HG02588 (cell line): ENCODE results near the gene ITIH4.

ENCODE experiments used
- ATAC-seq: cut with Tn5 transposase; IDR thresholded peaks from one replicate; pipeline ENCODE4 v1.9.1; 2021; ENCODE audit warnings: mild to moderate bottlenecking, moderate library complexity; ENCODE audit not compliant: unreplicated experiment

The ITIH4 gene

DNA sequence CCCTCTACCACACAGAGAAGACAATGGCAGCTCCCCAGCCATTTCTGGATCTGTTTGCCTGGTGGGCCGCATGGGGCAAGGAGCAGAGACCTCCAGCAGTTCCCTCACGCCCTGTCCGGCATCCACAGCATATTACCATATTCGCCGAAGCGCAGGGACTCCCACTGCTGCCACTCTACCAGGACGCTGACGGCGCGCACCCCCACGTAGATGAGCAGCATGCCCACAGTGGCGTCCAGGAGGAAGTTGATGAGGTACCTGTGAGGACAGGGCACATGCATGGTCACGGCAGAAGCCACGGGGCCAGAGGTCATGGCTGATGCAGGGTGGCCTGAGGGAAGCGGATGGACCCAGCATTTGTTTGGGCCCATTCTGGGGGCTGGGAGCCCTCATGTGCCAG is 19.2 kb upstream of the ITIH4 start:
- ATAC-seq = no peak

DNA sequence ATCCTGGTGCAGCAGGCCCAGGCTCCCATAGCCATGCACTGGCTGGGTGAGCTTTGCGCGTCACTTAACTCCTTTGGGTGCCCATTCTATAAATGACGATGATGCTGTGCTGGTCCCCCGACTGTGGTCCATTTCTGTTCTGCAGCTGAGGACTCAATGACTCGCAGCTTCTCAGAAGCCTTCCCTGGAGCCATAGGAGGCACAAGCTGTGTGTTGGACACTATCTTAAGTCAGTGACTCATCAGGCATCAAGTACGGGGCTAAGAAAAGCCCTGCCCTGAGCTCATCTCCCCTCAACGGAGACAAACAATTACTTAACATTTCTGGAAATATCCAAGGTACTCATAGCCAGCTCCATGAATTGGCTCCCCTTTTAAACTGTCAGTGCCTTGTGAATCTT is 18.1 kb upstream of the ITIH4 start:
- no peak for ATAC-seq

DNA sequence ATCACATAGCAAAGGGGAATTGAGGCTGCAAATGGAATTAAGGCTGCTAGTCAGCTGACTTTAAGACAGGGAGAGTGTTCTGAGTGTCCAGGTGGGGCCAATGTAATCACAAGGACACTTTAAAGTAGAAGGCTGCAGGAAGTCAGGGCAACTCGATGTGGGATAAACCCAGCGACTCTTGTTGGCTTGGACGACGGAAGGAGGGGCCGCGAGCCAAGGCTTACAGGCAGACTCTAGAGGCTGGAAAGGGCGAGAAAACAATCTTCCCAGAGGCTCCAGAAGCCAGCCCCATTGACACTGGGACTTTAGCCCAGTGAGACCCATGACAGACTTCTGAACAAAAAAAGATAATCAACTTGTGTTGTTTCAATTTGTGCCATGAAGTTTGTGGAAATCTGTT is 17.3 kb upstream of the ITIH4 start:
- ATAC-seq = no peak

GRCh38 chr3:52847241-52847640 is 16.8 kb upstream of the ITIH4 start:
- no peak for ATAC-seq

- ATAC-seq = no peak
Observed at GRCh38 chr3:52846432-52846965, 16.0 kb upstream of the ITIH4 start.

DNA sequence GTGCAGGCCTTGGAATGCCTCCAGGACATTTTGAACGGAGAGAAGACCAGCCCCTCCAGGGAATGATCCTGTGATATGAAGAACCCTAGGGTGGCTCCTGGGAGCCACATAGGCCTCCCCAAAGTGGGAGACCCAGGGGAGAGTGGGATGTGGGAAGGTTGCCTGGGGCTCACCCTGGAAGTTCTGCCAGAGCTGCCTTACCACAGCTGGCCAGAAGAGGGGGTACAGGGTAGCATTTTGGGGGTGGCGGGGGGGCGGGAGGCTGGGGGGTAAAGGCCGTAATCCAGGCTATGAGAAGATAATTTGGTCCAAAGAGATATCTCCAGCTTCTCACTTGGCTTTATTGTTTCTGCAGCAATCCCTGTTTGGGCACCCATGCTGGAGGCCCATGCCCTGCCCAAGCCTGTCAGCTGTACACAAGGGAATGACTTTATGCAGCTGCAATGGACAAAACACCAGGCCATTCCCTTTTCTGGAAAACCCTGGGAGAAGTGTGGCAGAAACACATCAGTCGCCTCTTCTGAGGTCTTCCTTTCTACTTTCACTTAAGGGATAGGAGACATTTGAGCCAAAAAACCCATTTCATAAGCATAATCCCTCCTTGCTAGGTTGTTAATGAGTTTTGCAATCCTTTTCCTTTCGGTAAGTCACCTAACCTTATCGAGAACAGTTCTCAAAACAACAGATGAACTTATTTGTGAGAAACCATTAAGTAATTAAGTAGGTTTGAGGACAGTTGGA is 15.4 kb upstream of the ITIH4 start:
- no peak for ATAC-seq

DNA sequence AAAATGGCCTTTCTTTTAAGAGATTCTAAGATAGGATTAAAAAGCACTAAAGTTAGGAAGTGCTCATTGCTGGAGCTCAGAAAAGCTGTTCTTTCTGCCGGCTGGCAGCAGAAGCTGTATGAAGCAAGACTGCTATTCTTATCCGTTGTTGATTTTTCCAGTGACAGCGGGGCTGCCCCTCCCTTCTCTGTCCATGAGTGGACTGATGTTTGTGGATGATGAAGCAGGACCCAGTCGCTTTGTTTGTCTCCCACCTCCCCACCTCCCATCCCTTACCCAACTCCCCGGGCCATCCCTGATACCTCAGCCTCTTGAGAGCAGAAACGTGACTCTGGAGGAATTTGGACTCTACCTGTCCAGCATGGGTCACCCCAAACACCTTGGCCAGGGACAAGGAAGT is 14.7 kb upstream of the ITIH4 start:
- ATAC-seq = no peak

- no peak for ATAC-seq
Observed at GRCh38 chr3:52844290-52844975, 14.0 kb upstream of the ITIH4 start.

- ATAC-seq = no peak
Observed at GRCh38 chr3:52843881-52844280, 13.4 kb upstream of the ITIH4 start.

DNA sequence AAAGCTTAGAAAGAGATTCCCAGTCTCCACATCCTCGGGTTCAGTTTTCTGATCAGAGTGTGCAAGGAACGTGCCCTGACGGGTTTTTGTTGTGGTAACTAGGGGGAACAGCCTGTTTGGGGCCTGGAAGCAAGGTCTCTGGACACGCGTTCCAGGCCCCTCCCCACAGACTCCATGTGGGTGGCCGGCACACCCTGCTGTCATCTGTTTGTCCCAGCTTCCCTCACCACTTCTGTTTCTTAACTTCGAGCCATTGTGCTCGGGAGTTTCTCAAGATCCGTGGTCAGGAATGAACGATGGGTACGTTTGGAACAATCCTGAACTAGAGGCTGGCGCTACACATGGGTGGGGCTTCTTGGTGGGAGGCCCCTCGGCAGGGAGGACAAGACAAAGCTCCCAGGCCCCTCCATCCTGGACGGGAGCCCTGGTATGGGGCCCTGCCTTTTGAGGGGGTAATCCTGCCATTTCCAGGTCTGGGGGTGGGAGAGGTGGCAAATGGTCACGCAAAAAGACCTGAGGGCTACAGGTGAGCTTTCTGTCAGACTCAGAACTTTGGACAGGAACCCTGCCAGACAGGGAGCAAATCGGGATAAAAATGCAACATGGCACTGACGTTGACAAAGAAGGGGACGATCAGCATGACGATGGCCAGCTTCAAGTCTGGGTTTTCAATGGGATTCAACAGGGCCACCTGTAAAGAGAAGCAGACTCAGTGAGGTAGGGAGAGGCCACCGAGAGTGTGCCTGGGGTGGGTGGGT is 12.8 kb upstream of the ITIH4 start:
- ATAC-seq = no peak

DNA sequence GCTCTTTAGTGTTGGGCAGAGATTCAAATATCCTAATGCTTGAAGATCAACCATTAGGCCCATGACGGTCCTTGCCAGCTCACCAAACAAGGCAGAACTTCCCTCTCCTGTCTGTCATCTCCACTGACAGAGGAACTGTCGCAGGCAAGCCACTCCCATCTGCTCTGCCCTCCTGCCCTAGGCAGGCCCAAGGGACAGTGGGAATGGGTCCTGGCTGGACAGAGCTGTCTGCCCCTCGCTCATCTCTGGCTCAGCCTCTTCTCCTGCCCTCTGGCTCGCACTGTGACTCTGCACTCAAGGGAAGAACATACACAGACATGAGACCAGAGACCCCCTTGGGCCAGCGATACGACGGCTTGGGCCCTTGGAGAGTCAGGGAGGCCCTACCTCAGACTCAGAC is 12.0 kb upstream of the ITIH4 start:
- ATAC-seq = no peak

- no peak for ATAC-seq
Observed at GRCh38 chr3:52841981-52842340, 11.5 kb upstream of the ITIH4 start.

DNA sequence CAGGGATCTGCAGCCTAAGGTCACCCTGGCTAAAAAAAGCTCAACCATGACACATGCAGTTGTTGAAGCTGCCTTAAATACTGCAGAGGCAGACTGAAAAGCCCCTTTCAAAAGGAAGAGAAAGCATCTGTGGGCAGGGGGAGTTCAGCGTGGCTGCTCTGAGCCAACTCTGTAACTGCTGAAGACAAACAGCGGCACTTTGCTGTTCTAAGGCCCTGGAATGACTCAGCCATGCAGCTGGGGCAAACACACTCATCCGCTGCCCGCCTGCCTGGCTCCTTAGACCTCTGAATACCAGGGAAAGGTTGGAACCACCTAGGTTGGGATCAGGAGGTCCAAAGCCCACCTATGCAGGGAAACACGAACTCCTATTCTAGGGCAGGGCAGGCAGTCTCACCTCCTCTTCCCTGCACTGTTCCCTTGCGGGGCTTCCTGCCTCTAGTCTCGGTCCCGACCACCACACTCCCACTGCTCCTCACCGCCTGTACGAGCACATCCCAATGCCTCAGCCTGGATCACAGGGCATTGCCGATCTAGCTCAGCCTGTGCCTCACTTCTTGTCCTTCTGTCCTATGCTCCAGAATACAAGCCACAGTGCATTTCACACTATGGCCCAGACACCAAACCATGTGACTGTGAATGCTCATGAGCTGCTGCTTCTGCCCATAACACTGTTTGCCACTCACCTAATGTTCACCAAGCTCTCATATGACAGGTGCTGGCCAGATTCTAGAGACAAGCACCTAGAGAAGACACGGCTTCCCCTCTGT is 10.9 kb upstream of the ITIH4 start:
- no peak for ATAC-seq

DNA sequence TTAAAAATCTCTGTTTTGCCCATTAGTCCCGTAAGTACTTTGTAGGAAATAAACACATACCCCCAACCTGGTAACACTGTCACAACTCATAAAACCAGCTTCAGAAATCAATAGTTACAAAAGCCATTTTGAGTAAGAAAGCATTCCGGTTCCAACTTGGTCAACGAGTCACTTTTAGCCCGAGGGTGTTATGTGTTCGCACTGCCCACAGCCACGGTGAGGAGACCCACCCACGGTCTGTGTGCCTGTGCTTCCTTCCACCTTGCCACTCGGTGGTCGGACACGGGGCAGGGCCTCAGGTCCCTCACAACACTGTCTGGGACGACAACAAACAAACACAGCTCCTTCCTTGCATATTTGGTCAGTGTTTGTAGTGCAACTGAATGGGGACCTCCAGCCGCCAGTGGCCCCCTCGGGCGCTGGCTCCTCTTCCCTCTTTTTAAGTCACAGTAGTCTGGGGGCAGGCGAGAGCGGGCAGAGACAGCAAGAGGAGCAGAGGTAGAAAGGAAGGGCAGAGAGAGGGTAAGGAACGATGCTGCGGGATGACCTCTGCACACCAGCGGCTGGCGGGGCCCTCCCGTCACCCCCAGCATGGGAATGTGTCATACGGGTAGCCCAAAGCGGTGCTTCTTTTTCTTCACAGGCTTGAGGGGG is 9.5 kb upstream of the ITIH4 start:
- ATAC-seq = no peak

GRCh38 chr3:52839268-52839575 is 8.8 kb upstream of the ITIH4 start:
- ATAC-seq = no peak

- no peak for ATAC-seq
Observed at GRCh38 chr3:52838561-52839267, 8.2 kb upstream of the ITIH4 start.

DNA sequence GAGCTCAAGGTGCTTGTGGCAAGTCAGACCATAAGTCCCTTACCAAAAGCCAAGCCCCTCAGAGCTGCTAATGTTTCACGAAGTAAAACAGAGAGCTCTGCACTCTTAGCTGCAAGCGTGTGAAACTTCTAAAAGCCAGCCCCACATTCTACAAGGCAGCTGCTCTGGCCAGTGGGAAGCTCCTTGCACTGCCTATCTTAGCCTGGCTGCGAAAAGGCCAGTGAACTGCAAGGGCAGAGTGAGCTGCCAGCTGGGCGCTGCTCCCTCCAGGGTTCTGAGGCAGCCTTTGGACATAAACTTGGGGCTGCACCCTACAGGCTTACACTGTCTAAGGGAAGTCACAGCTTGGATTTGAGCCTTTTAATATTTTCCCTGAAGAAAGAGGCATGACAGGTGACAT is 6.5 kb upstream of the ITIH4 start:
- ATAC-seq = no peak

DNA sequence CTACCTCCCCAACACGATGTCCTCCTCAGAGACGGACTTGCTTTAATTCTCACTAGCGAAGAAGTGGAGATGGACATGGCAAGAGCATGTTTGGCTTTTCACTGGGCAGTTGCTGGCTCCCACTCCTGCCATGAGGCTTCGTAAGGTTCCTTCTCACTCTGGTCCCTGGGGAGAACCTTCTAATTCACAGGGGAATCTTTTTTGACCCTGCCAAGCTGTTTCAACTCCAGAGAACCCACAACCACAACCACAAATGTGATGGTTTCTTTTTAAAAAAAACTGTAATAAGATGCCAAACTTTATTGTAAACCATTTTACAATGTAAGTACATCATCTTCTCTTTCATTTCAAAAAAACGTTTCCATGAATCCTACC is 6.0 kb upstream of the ITIH4 start:
- ATAC-seq = no peak

DNA sequence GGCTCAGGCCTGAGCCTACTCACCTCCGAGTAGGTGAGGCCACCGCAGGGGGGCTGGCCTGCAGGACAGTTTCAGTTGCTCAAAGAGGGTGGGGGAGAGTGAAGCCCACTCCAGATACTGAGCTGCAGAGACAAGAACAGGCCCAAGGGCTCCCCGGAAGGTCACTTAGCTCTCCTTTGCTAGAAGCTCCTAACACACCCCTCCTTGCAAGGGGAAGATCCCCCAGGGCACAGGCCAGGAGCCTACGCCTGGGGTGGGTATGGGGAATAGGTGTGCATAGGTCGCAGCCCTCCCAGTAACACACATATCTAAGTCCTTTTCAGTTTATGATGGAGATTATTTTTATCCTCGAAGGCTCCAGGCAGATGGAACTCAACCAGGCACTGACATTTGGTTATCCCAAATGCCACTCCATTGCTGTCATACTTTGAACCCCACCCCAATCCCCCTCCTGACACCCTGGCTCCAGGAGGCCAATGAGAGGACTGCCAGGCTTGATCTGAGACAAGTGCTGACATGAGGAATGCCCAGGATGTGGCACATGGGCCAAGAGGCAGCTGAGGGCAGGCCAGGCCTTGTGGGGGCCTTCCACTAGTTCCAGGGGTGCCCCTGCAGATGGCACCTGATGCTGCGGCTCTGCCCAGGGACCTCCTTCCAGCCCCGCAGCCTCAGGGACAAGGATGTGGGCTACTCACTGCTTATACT is 5.4 kb upstream of the ITIH4 start:
- ATAC-seq = no peak
